ENCODE measurements around the gene PBX4.
A peak's percentile ranks its signal among the peaks of the same experiment; 100 is the strongest.

Gene PBX4

DNA sequence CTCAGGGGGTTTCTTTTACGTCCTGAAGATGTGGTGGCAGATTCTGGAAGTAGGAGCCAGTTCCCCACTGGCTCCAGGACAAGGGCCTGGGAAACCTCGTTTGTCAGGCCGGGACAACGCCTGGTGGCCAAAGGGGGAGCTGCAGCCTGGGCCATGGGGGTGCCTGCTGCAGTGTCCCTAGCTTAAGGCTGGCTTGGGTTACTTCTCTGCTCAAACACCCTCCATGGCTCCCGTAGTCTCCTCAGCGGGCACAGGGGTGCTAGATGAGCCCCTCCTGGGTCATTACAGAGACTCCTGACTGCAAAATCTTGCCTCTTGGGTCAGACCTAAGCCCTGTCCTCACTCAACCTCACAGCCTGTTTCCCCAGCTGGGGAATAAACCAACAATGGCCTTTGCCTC, 65.7 kb downstream of the PBX4 start:
- peak; percentile 58 for DNase-seq

DNA sequence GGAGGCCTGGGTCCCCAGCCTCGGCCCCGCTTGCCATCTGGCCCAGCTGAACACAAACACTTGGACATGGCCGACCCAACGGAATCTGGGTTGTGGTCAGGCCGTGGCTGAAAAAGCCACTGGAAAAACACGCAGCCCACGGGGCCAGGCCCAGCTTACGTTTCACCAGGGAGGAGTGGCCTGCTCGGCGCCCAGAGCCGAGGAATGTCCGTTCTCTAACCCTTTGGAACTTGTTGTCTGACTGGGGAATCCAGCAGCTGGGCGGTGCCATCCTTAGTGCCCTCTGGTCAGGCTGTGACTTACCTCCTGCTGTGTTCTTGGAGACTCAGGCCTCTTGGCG, 66.7 kb downstream of the PBX4 start:
- no peak for DNase-seq

DNA sequence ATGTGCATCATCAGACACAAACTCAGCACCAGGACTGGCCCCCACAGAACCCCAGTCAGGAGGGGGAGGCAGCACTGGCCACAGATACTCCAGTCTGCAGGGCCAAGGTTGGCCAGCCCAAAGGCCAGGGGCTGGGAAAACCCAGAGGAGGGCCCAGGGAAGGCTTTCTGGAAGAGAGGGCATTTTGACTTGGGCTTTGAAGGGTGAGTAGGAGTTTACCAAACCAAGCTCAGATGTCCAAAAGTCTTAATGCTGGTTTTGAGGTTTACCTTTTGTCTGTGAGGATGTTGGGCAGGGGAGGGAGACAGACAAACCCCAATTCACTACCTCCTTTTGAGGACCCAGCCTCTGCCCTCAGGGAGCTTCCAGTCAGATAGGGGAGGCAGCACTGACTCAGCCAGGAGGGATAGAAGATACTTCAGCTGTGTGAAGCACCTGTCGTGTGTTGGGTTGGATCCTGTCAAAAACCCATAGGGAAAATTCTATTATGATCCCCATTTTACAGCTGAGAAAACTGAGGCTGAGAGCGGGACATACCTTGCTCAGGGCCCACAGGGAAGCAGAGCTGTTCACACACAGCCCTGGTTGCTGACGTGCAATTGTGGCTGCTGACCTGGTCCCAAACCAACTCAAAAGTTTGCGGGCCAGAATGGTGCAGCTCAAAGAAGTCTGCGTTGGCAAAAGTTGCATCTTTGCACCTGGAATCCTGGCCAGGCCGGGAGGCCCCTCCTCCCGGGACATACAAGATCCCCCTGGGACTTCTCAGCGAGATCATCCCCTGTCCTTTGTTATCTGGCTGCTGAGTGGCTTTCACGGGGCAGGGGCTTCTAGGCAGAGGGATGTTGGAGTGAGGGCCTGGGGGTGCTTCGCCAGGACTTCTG, 67.3 kb downstream of the PBX4 start:
- no peak for DNase-seq

DNA sequence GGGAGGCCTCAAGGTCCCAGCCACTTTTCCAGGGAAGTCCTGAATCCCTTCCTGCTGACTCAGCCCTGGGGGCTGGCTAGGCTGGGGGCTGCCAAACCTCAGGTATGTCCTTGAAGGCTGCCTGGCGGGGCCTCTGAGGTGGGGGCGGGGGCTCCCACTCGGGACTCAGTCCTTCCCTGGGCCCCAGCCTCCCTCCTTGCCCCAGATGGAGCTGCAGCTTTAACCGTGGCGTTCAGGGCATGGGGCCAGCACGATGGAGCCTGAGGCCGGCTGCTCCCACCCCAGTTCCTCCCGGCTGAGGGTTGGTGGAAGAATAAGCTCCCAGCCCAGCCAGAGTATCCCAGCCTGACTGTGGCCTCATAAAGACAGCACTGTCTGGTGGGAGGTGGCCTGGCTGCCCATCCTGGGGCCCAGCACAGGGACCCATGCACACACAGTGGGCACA, 68.0 kb downstream of the PBX4 start:
- DNase-seq = no peak

DNA sequence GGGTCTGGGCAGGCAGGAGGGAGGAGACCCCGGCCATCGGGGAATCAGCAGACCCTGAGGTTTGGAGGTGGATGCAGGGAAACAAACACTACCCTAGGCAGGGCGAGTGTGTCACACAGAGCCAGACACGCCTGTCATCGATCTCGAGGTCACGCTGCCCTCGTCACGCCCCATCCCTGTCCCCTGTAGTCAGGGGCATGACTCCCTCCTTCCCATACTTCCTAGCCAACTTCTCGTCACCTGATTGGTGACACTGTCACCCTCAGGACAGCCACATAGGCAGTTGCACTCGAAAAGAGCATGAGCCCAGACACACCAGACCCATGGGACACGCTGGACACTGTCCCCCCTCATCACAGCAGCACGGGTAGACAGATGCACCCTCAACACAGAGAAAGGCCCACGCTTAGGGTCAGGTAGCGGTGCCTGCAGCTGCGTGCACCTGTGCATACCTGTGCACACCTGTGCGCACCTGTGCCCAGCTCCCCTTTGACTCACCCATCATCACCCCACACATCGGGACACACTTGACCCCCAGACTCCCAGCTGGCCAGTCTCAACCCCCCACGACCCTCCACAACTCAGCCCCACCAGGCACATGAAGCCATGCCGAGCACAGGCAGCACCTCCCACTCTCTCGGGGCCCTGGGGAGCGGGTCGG, 68.6 kb downstream of the PBX4 start:
- DNase-seq = no peak

DNA sequence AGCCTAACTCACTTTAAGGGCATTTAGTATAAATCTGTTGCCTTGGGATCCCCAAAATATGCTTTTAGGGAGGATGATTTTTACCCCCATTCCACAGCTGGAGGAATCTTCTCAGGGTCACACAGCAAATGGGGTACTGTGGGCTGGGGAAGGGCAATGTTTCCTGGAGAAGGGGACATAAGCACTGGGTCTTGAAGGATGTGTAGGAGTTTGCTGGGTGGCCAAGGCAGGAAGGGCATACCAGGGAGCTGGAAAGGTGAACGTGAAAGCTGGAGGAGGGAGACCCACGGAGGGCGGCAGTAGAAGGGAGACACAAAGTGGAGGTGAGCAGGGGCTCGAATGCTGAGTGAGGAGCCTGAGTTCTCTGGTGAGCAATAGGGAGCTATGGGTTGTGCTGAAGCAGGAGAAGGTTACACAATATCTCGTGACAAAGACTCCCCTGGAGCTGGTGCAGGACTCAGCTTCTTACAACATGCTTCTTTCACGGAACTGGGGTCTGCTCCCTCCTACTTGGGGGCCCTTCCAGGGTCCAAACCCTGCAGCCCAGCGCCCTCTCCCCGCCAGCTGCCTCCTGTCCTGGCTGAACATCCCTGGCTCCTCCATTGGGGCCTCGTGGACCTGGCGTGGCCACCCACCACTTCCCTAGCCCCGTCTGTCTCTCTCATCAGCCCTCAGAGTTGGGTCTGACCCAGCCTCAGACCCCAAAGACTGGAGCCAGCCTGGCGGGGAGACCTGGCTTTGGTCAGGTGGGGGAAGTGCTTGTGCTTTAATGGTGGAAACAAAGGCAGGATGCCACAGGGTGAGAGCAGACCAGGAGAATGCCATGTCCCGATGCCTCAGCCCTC, 69.3 kb downstream of the PBX4 start:
- no peak for DNase-seq

DNA sequence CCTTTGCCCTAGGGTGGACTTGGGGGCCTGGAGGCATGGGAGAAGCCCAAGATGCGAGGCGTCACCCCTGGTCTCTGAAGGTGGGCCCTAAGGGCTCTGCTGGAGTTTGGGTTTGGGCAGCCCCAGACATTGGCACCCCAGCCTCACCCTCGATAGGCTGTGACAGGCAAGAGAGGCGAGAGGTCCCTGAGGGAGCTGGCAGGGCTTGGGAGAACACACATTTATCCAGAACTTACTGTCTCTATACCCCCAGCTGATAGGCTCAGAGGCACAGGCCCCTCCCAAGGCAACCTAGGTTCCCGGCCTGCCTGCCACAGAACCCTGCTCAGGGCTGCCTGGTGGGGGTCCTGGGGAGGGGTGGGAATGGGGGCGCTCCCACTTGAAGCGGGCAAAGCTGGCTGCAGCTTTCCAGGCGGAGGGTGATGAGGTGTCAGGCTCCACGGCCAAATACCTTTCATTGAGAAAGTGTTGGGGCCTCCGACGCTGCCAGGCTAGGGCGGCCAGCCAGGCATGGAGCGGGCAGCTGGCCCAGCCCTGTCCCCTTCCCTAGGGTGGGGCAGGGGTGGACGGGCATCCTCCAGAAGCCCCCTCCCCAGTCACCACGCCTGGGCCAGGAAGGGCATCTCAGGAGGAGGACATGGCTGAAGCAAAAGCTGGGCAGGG, 70.7 kb downstream of the PBX4 start:
- no peak for DNase-seq

DNA sequence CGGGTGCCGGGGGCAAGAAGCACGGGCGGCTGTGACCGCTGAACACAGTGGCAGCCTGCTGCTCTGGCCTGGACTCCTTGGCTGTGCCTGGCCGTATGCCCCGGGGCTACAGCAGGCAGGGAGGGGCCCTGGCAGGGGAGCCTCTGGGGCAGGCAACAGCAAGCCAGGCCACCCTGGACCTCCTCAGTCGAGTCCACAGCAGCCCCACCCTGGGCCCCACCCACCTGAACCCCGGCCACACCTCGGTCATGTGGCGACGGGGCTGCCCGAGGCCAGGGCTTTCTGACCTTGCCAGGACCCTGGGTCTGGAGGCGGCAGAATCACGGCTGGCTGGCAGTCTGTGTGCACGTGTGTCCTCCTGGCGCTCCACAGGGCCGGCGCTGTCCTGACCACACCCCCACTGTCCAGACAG, 71.7 kb downstream of the PBX4 start:
- DNase-seq = no peak

DNA sequence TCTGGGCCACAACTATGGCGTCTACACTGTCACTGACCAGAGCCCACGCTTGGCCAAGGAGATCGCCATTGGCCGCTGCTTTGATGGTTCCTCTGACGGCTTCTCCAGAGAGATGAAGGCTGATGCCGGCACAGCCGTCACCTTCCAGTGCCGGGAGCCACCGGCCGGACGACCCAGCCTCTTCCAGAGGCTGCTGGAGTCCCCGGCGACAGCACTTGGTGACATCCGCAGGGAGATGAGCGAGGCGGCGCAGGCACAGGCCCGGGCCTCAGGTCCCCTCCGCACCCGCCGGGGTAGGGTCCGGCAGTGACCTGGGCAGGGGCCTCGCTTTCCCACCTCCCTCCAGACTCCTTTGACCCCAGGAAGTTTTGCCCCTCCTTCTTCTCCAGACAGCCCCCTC, 72.8 kb downstream of the PBX4 start:
- no peak for DNase-seq

DNA sequence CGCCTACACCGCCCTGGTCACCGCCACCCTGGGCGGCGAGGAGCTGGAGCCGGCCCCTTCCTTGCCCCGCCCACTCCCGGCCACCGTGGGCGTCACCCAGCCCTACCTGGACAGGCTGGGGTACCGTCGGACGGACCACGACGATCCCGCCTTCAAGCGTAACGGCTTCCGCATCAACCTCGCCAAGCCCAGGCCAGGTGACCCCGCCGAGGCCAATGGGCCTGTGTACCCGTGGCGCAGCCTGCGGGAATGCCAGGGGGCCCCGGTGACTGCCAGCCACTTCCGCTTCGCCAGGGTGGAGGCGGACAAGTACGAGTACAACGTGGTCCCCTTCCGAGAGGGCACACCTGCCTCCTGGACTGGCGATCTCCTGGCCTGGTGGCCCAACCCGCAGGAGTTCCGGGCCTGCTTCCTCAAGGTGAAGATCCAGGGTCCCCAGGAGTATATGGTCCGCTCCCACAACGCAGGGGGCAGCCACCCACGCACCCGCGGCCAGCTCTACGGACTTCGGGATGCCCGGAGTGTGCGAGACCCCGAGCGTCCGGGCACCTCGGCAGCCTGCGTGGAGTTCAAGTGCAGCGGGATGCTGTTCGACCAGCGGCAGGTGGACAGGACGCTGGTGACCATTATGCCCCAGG, 73.4 kb downstream of the PBX4 start:
- DNase-seq = no peak

DNA sequence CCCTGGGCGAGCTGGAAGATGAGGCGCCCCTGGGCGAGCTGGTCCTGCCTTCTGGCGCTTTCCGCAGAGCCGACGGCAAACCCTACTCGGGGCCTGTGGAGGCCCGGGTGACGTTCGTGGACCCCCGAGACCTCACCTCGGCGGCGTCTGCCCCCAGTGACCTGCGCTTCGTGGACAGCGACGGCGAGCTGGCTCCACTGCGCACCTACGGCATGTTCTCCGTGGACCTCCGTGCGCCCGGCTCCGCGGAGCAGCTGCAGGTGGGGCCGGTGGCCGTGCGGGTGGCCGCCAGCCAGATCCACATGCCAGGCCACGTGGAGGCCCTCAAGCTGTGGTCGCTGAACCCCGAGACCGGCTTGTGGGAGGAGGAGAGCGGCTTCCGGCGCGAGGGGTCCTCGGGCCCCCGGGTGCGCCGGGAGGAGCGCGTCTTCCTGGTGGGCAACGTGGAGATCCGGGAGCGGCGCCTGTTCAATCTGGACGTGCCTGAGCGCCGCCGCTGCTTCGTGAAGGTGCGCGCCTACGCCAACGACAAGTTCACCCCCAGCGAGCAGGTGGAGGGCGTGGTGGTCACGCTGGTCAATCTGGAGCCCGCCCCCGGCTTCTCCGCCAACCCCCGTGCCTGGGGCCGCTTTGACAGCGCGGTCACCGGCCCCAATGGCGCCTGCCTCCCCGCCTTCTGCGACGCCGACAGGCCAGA, 74.1 kb downstream of the PBX4 start:
- DNase-seq = no peak

DNA sequence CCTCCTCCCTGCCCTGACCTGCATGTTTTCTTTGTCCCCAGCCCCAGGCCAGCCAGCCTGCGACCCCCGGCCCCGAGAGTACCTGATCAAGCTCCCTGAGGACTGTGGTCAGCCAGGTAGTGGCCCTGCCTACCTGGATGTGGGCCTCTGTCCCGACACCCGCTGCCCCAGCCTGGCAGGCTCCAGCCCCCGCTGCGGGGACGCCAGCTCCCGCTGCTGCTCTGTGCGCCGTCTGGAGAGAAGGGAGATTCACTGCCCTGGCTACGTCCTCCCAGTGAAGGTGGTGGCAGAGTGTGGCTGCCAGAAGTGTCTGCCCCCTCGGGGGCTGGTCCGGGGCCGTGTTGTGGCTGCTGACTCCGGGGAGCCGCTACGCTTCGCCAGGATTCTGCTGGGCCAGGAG, 74.8 kb downstream of the PBX4 start:
- no peak for DNase-seq

DNA sequence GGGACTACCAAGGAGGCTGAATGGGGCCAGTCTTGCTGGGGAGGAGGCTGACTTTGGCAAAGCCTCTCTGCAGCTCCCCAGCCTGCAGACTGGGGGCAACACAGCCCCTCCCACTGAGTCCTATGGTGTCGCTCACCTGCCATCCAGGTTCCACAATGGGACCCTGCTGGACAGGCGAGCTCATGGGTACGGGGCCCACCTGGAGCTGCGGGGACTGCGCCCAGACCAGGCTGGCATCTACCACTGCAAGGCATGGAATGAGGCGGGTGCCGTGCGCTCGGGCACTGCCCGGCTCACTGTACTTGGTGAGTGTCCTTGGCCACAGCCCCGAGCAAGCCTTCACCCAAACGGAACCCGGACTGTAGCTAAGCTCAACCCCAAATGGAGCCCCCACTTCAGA, 75.4 kb downstream of the PBX4 start:
- no peak for DNase-seq

DNA sequence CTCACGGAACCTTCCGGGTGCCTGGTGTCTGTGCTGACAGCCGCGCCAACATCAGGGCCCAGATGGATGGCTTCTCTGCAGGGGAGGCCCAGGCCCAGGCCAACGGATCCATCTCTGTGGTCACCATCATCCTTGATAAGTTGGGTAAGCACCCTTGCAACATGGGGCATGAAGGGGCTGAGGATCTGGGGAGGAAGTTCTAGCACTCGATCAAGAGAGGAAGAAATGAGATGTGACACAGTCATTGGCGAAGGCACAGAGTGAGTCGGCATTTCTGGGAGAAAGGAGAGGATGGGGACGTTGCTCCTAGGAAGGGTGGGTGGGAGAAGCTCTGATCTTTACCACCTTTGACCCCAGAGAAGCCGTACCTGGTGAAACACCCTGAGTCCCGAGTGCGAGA, 76.0 kb downstream of the PBX4 start:
- no peak for DNase-seq

DNA sequence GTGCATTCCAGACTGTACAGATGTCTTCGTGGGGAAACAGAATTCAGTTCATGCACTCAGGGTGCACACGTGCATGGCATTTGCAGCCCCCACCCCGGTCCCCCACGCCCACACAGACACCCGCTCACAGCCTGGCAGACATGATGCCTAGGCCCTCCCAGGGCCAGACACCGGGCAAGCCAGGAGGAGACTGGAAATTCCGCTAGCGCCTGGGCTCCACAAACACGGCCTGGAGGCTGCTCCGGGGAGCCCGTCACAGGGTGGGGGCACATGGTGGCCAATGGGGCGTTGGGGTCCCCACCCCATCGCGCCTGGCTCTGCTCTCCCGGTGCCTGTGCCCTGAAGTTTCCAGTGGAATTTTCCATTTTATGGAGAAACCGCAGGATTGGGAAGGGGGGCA, 76.9 kb downstream of the PBX4 start:
- no peak for DNase-seq

DNA sequence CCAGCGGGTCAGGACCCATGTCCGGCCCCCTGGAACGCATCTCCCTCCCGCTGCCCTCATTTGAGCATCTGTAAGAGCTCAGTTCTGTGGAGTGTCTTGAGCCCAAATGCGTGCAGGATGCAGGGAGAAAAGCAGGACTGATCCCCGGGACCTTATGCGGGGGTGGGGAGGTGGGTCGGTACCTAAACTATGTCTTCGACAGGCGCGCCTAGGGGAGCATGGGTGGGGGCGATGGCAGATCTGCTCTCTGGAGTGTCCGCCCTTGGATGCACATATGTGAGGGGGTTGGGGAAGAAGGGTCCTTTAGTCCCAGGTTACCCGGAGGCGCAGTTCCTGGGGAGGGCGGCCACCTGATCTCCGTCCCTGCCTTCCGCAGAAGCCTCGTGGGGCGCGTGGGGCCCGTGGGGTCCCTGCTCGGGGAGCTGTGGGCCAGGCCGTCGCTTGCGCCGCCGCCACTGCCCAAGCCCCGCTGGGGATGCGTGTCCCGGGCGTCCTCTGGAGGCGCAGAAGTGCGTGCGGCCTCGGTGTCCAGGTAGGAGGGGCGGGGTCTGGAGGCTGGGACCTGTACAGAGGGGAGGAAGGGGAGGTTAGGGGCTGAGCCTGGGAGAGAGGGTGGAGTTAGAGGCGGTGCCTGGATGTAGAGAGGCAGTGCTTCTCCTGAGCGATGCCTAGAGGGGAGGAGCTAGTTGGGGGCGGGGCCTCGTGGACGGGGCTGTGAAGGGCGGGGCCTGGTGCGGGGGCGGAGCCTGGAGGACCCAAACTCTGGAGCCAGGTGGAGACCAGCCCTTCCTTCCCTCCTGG, 77.6 kb downstream of the PBX4 start:
- DNase-seq = peak; percentile 93

DNA sequence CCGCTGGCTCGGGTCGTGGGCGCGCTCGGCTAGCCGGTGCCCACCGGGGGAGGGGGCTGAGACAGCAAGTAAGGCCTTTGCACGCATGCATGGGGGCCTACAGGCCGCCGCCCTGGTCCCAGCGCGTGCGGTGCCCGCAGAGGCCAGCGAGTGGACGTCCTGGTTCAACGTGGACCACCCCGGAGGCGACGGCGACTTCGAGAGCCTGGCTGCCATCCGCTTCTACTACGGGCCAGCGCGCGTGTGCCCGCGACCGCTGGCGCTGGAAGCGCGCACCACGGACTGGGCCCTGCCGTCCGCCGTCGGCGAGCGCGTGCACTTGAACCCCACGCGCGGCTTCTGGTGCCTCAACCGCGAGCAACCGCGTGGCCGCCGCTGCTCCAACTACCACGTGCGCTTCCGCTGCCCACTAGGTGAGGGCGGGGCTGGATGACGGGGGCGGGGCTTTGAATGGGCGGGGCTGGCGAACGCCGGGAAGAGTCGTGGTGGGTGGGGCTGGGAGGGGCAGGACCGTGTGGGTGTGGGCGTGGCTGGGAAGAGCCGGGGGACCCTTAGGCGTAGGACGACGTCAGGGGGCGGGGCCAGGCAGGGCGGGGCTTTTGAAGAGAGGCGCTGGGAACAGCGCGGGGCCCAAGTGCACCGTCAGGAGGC, 78.3 kb downstream of the PBX4 start:
- peak; percentile 90 for DNase-seq

DNA sequence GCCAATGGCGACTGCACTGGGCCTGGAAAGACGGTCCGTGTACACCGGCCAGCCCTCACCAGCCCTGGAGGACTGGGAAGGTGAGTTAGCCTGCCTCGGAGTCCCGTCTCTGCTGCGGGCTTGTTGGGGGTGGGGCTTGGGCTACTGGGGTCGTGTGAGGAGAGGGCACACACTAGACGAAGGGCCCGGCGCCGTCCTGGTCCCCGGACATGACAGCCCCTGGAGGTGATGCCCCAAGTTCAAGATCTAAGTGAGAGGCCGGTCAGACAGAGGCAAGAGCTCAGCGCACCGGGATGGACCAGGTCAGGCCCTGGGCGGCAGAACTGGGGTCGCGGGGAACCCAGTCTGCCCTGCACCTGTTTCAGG, 78.8 kb downstream of the PBX4 start:
- DNase-seq = no peak

DNA sequence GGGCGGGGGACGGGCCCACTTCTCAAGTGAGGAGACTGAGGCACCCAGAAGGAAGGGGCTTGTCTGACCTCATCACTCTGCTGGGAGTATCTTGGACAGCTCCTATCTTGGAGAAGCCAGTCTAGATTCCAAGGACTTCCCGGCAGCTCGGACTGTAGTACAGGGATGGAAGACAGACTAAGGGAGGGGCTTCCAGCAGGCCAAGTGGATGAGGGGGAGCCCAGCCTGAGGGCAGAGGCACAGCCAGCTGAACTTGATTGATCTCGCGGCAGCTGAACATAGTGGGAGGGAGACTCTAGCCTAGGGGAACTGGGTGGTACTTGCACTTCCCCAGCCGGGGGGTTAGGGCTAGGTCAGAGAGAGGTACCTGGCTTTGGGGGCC, 79.7 kb downstream of the PBX4 start:
- no peak for DNase-seq

DNA sequence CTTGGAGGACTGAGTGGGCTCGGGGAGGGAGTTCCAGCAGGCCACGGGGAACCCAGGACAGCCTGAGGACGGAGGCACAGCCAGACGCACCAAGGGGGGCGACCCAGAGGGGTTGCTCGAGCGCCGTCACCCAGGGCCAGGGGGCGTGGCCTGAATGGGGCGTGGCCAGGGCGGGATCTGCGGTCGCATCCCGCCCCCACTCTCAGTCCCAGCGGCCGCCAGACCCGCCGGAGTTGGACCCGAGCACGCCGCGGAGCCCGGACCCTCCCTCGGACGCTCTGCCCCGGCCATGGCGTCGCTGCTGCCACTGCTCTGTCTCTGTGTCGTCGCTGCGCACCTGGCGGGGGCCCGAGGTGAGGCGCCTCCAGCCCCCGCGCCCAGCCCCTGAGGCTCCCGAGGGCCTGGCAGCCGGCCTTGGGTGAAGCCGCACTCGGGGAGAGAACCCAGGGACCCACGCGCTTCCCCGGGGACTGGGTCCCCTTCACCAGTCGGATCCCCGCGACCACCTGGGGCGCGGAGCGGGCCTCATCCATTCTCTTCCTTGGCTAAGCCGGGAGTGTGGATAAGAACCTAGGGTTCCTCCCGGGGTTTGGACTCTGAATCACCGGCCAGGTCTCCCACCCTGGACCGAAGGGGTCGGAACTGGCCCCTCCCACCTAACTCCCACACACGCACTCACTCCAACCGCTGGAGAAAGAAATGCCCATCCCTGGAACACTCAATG, 80.3 kb downstream of the PBX4 start, which contains the start of gene CILP2:
Gene CILP2 (plus strand): TSS at position 205 of the 724 bp plus-strand sequence. CDS start 85 bp downstream, at position 290.
- DNase-seq = peak; percentile 71

Data from stimulated activated CD8-positive, alpha-beta memory T cell treated with anti-CD3 and anti-CD28 coated beads, Interleukin-4, amount 100 ng/mL, for 48 hours (primary cell).